Right lobe of liver (tissue), 6 donors: Measurements from ENCODE around the gene TMBIM6. TPM values are rescaled to one million over a fixed set of nuclear protein-coding genes. Genes with fewer than 3 reads are reported as not detected.
"Not testable (repeated sequence)": the region's sequence is repeated elsewhere in the genome, so short reads cannot be mapped to it uniquely, and the experiment has no call there.

ENCODE experiments used
- ATAC-seq, 4 donors: fragments of 200-7000 bp; cut with Tn5 transposase; one replicate each; pipeline ENCODE4 v1.9.1; 2020; ENCODE audit warnings: mild to moderate bottlenecking in 4 of 4, moderate library complexity in 4 of 4
- DNase-seq, 3 donors: peaks; one replicate each; pipeline ENCODE4 v3.0.0-alpha.2; 2020
- H3K27ac ChIP-seq, 3 donors: fragments of 200-600 bp; one replicate each; pipeline ENCODE4 v1.8.0; 2022
- H3K27me3 ChIP-seq, 2 donors: fragments of 200-600 bp; one replicate each; pipeline ENCODE4 v1.8.0; 2022
- H3K36me3 ChIP-seq, 4 donors: fragments of 200-600 bp; sonication (generic) in 1 of 4; one replicate each; pipeline versions ENCODE4 v1.5.1 to v1.8.0; 2017 to 2022; ENCODE audit warnings: control low read depth in 1 of 4
- H3K4me1 ChIP-seq, 4 donors: fragments of 200-600 bp; sonication (generic) in 1 of 4; one replicate each; pipeline versions ENCODE4 v1.5.1 to v1.8.0; 2017 to 2022; ENCODE audit warnings: control low read depth in 1 of 4
- H3K4me3 ChIP-seq, 3 donors: fragments of 200-600 bp; one replicate each; pipeline ENCODE4 v1.8.0; 2022
- H3K9me3 ChIP-seq, 4 donors: fragments of 200-600 bp; sonication (generic) in 1 of 4; one replicate each; pipeline versions ENCODE4 v1.5.1 to v1.8.0; 2017 to 2022; ENCODE audit warnings: control low read depth in 1 of 4
- POLR2A ChIP-seq: fragments of 450-650 bp; IDR thresholded peaks from one replicate; pipeline ENCODE4 v1.6.1; 2017; ENCODE audit warnings: antibody characterized with exemption, mild to moderate bottlenecking
- WGBS: methylation state at CpG from one replicate; pipeline ENCODE4 v1.1.6; 2018; ENCODE audit warnings: low coverage, low lambda C conversion rate; ENCODE audit not compliant: insufficient coverage; ENCODE audit errors: missing lambda C conversion rate; 5-methylcytosine and 5-hydroxymethylcytosine counted together
- intact Hi-C, 2 donors: fragments of 100-400 bp; cut with DNase I; formaldehyde crosslinking; loops; one replicate each; pipeline versions ENCODE4 v1.11.2 to v1.14.1; 2022
- total RNA-seq, 6 experiments: library from RNA; depleted of rRNA in 2 of 6; stranded (reverse); fragments of >200 nt in 2 of 6; fragmentation: NEBNext Ultra II Directional in 3 of 6; extraction: Animal tissue kit (Norgen Biotek cat#: 25700) in 3 of 6; gene quantifications; one replicate each; pipeline versions ENCODE4 v1.1.0 to v1.2.4, GENCODE V29; 2016 to 2023
- TF ChIP-seq, protein P1 (sequence below), 4 donors: fragments of 200-600 bp in 3 of 4; fragments of 450-650 bp in 1 of 4; IDR thresholded peaks; one replicate each; pipeline versions ENCODE4 v1.5.1 to v1.8.0; 2016 to 2022; ENCODE audit warnings: antibody characterized with exemption in 4 of 4, mild to moderate bottlenecking in 2 of 4
- donor health status: DM: no; HTN: yes; CAD: no.
- donor health status: DM: no; HTN: no; CAD: no.
- donor health status: DM: no; HTN: no; CAD: no.
- donor health status: DM: no; HTN: yes; CAD: no.
- donor health status: DM: no; HTN: yes; CAD: no.

The TMBIM6 gene
- total RNA-seq, 6 experiments from 2014 or later, result 538 to 1,268 (median 937) TPM

GRCh38 chr12:49779581-49779980, 38.2 kb downstream of the TMBIM6 start:
- intact Hi-C loops, result loop anchor here in 1 of 2 donors (10.0 kb wide), 1 partner anchor 45 kb away; the partner anchor contains the start of gene NCKAP5L
- DNase-seq, result no peak

GRCh38 chr12:49780914-49781313, 39.6 kb downstream of the TMBIM6 start:
- DNase-seq, ATAC-seq, H3K36me3 ChIP-seq, H3K4me1 ChIP-seq, H3K27me3 ChIP-seq, H3K4me3 ChIP-seq, H3K9me3 ChIP-seq, H3K27ac ChIP-seq: not testable (repeated sequence)
- WGBS, result 84% methylated on average over 6 of the region's 6 CpGs
- intact Hi-C loops, result loop anchor here in 1 of 2 donors (5.0 kb wide), 1 partner anchor 61 kb away; the partner anchor contains the start of gene BCDIN3D

More at GRCh38 chr12:49779581-49779980, 38.2 kb downstream of the TMBIM6 start:
- Histone ChIP-seq H3K4me1 (no peaks in the 10 kb centered on the region), H3K9me3 (no peaks in the 10 kb centered on the region), H3K4me3 (no peak overlapping the region), H3K36me3 (no peaks in the 10 kb centered on the region), H3K27ac (no peak overlapping the region), H3K27me3 (no peaks in the 10 kb centered on the region)
- ATAC-seq, result no peak
- WGBS, result 65% methylated on average over 2 of the region's 2 CpGs
- TF ChIP-seq, protein P1, sequence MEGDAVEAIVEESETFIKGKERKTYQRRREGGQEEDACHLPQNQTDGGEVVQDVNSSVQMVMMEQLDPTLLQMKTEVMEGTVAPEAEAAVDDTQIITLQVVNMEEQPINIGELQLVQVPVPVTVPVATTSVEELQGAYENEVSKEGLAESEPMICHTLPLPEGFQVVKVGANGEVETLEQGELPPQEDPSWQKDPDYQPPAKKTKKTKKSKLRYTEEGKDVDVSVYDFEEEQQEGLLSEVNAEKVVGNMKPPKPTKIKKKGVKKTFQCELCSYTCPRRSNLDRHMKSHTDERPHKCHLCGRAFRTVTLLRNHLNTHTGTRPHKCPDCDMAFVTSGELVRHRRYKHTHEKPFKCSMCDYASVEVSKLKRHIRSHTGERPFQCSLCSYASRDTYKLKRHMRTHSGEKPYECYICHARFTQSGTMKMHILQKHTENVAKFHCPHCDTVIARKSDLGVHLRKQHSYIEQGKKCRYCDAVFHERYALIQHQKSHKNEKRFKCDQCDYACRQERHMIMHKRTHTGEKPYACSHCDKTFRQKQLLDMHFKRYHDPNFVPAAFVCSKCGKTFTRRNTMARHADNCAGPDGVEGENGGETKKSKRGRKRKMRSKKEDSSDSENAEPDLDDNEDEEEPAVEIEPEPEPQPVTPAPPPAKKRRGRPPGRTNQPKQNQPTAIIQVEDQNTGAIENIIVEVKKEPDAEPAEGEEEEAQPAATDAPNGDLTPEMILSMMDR (IDR thresholded peaks at IDR 0.05), result no peak
- no peak for TF ChIP-seq POLR2A

- ATAC-seq (peak; percentile 53 to 77 (median 58)), DNase-seq (no peak)
- TF ChIP-seq POLR2A, result no peak
- TF ChIP-seq, protein P1 (IDR thresholded peaks at IDR 0.05), result no peak
- no peaks in the 10 kb centered on the region for H3K9me3 ChIP-seq
- no peaks in the 10 kb centered on the region for H3K4me1 ChIP-seq
- intact Hi-C loops, result loop anchor here in 1 of 2 donors (5.0 kb wide), 1 partner anchor 58 kb away; the partner anchor contains the start of gene BCDIN3D
- no peak overlapping the region for H3K27ac ChIP-seq
- no peak overlapping the region for H3K4me3 ChIP-seq
- 33% methylated on average over 7 of the region's 7 CpGs for WGBS
- H3K27me3 ChIP-seq, result no peaks in the 10 kb centered on the region
- no peaks in the 10 kb centered on the region for H3K36me3 ChIP-seq
Observed at GRCh38 chr12:49783917-49784676, 42.7 kb downstream of the TMBIM6 start.

GRCh38 chr12:49784756-49785409, 43.5 kb downstream of the TMBIM6 start:
- H3K4me1 ChIP-seq, result no peaks in the 10 kb centered on the region
- no peak for TF ChIP-seq POLR2A
- TF ChIP-seq, protein P1 (IDR thresholded peaks at IDR 0.05), result no peak
- intact Hi-C loops, result loop anchor here in 1 of 2 donors (5.0 kb wide), 1 partner anchor 57 kb away; the partner anchor contains the start of gene BCDIN3D
- H3K27me3 ChIP-seq, result no peaks in the 10 kb centered on the region
- WGBS, result 74% methylated on average over 4 of the region's 4 CpGs
- H3K9me3 ChIP-seq, result no peaks in the 10 kb centered on the region
- H3K4me3 ChIP-seq, result no peak overlapping the region
- ATAC-seq, result no peak
- DNase-seq, result no peak
- H3K36me3 ChIP-seq, result no peaks in the 10 kb centered on the region
- no peak overlapping the region for H3K27ac ChIP-seq

DNA sequence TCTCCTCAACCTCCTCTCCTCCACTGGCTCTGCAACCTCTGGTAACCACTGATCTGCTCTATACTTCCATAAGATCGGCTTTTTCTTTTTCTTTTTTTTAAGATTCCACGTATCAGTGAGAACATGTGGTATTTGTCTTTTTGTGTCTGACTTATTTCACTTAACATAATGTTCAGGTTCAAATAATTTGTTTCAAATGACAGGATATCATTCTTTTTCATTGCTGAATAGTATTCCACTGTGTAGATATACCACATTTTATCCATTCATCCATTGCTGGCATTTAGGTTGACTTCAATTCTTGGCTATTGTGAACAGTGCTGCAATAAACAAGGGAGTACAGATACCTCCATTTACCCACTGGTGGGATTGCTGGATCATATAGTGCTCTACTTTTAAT, 46.3 kb downstream of the TMBIM6 start:
- 96% methylated on average over 2 of the region's 2 CpGs for WGBS
- no peaks in the 10 kb centered on the region for H3K9me3 ChIP-seq
- H3K4me1 ChIP-seq, result no peaks in the 10 kb centered on the region
- no peaks in the 10 kb centered on the region for H3K27me3 ChIP-seq
- H3K27ac ChIP-seq, result no peak overlapping the region
- TF ChIP-seq, protein P1 (IDR thresholded peaks at IDR 0.05), result no peak
- no peak for TF ChIP-seq POLR2A
- intact Hi-C loops, result no loop called here
- peaks cover 0 to 2% (median 0%) of the 10 kb centered on the region in 4 donors for H3K36me3 ChIP-seq
- H3K4me3 ChIP-seq, result no peak overlapping the region
- ATAC-seq, result no peak
- DNase-seq, result no peak
